ENCODE measurements around the gene COPB2.

- no peak for TF ChIP-seq CTCF (IDR thresholded peaks at IDR 0.05; ENCODE audit: poor library complexity)
- TF ChIP-seq EZH2 (IDR thresholded peaks at IDR 0.05; ENCODE audit: borderline replicate concordance), result no peak
- TF ChIP-seq EZH2phosphoT487 (IDR thresholded peaks at IDR 0.05; ENCODE audit: low read depth, severe bottlenecking, unreplicated experiment), result no peak
Observed at GRCh38 chr3:139364549-139364948, 24.9 kb downstream of the COPB2 start.

Data from hepatocyte (in vitro differentiated cells).